Lower lobe of right lung (tissue), 2 donors: ENCODE results near the gene ANGEL1. TPM values are rescaled to one million over a fixed set of nuclear protein-coding genes. Genes with fewer than 3 reads are reported as not detected.

Experiments used
- ATAC-seq, 2 donors: fragments of 200-7000 bp; cut with Tn5 transposase; one replicate each; pipeline ENCODE4 v1.9.1; 2020 to 2022; ENCODE audit warnings: mild to moderate bottlenecking in 2 of 2, moderate library complexity in 2 of 2
- DNase-seq: peaks from one replicate; pipeline ENCODE4 v3.0.0-alpha.2; 2020
- H3K27ac ChIP-seq: fragments of 200-600 bp; one replicate; pipeline ENCODE4 v1.8.0; 2022
- H3K27me3 ChIP-seq: fragments of 200-600 bp; one replicate; pipeline ENCODE4 v1.8.0; 2022; ENCODE audit warnings: low read depth
- H3K36me3 ChIP-seq: fragments of 200-600 bp; one replicate; pipeline ENCODE4 v1.8.0; 2022; ENCODE audit warnings: mild to moderate bottlenecking
- H3K4me1 ChIP-seq: fragments of 200-600 bp; one replicate; pipeline ENCODE4 v1.8.0; 2022
- H3K4me3 ChIP-seq: fragments of 200-600 bp; one replicate; pipeline ENCODE4 v1.8.0; 2022; ENCODE audit warnings: mild to moderate bottlenecking
- H3K9me3 ChIP-seq: fragments of 200-600 bp; one replicate; pipeline ENCODE4 v1.8.0; 2022
- CTCF ChIP-seq: fragments of 200-600 bp; IDR thresholded peaks from one replicate; pipeline ENCODE4 v1.8.0; 2022; ENCODE audit warnings: antibody characterized with exemption, mild to moderate bottlenecking
- intact Hi-C: fragments of 100-400 bp; cut with DNase I; formaldehyde crosslinking; loops from one replicate; pipeline ENCODE4 v1.11.0; 2022
- long read RNA-seq: library from polyadenylated mRNA; unstranded; transcript quantifications from one replicate; pipeline ENCODE4 v2.0.0, GENCODE V29; 2021
- total RNA-seq: library from RNA; stranded (reverse); fragmentation: NEBNext Ultra II Directional; extraction: Animal tissue kit (Norgen Biotek cat#: 25700); gene quantifications from one replicate; pipeline ENCODE4 v1.2.1, GENCODE V29; 2021
- donor health status: DM: no; HTN: yes; CAD: no; lungs with severe emphysema.

Gene ANGEL1
- total RNA-seq = 28.9 TPM
- long read RNA-seq, full-length matches to known transcripts = 18 of 33 reads
- long read RNA-seq, partial matches to known transcripts = 4 of 33 reads
- long read RNA-seq, other reads (novel, unspliced or antisense) = 11 of 33 reads

GRCh38 chr14:76812422-76813383, at the start of gene ANGEL1:
TSS of gene ANGEL1 (minus strand) at chr14:76812882. CDS start at chr14:76812827, 55 bp downstream.
- peak; percentile 98 for DNase-seq
- Histone ChIP-seq H3K27ac (peak within 1 kb of the TSS; percentile 93), H3K9me3 (no peaks in the 10 kb centered on the region), H3K4me1 (peaks cover 25% of the 10 kb centered on the region), H3K27me3 (no peaks in the 10 kb centered on the region), H3K36me3 (peaks cover 13% of the 10 kb centered on the region), H3K4me3 (peak within 1 kb of the TSS; percentile 81)
- ATAC-seq = peak; percentile 97 to 98
- intact Hi-C loops = no loop called here
- no peak for TF ChIP-seq CTCF

DNA sequence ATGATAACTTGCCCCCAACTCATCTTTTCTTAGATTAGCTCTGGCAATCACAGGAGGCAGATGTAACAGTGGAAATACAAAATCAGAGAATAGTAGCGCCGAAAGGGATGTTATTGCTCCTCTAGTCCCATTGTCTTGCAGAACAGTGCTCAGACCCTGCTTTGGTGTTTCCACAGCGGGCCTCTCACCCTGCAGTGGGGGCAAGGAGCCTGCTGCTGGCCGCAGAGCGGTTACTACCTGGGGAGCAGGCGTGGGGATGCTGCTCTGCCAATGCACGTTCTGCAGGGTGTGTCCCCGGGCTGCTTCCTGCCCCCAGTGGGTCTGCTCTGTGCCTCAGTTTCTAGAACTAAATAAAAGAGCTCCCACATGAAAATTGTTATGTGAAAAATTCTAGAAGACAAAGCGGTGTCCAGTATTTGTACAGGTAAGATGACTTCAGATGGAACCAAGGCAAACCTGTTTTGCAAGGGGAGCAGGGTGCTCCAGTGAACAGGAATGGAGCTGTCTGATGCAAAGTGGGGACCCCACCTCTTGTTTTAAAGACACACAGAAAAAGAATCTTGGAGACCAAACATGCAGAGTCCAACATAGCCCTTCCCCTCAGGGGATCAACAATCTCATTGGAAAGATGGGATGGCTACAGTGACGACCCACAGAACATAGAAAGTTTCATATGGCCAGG, 49.0 kb upstream of the ANGEL1 start:
- intact Hi-C loops = no loop called here
- TF ChIP-seq CTCF = no peak
- no peak overlapping the region for H3K4me3 ChIP-seq
- no peaks in the 10 kb centered on the region for H3K27me3 ChIP-seq
- H3K4me1 ChIP-seq = peaks cover 26% of the 10 kb centered on the region
- H3K36me3 ChIP-seq = no peaks in the 10 kb centered on the region
- H3K27ac ChIP-seq = no peak overlapping the region
- DNase-seq (no peak), ATAC-seq (no peak)
- no peaks in the 10 kb centered on the region for H3K9me3 ChIP-seq

GRCh38 chr14:76856769-76857168, 44.1 kb upstream of the ANGEL1 start:
- intact Hi-C loops = no loop called here
- DNase-seq = no peak
- H3K27me3 ChIP-seq = no peaks in the 10 kb centered on the region
- ATAC-seq = no peak
- no peak overlapping the region for H3K27ac ChIP-seq
- H3K4me1 ChIP-seq = no peaks in the 10 kb centered on the region
- TF ChIP-seq CTCF = no peak
- H3K36me3 ChIP-seq = no peaks in the 10 kb centered on the region
- no peaks in the 10 kb centered on the region for H3K9me3 ChIP-seq
- H3K4me3 ChIP-seq = no peak overlapping the region

DNA sequence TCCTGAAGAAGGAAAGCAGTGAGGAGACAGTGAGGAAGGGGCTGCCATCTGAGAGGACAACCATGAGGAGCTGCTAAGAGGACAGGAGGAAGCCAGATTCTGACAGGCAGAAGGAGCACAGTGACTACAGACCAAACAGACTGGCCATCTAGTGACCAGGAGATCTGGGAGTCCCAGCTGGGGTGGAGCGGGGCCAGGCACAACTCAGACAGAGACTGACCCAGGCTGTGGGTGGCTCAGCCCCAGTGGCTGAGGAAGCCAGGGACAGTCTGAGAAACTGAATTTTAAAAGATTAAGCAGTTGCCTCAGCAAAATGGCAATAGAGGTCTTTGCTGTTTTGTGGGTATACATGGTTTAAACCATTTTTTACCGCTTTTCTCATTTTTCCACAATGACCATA, 42.4 kb upstream of the ANGEL1 start:
- intact Hi-C loops = no loop called here
- ATAC-seq (no peak), DNase-seq (no peak)
- H3K9me3 ChIP-seq = no peaks in the 10 kb centered on the region
- H3K4me1 ChIP-seq = no peaks in the 10 kb centered on the region
- H3K27me3 ChIP-seq = no peaks in the 10 kb centered on the region
- H3K4me3 ChIP-seq = no peak overlapping the region
- no peak overlapping the region for H3K27ac ChIP-seq
- no peaks in the 10 kb centered on the region for H3K36me3 ChIP-seq
- no peak for TF ChIP-seq CTCF

DNA sequence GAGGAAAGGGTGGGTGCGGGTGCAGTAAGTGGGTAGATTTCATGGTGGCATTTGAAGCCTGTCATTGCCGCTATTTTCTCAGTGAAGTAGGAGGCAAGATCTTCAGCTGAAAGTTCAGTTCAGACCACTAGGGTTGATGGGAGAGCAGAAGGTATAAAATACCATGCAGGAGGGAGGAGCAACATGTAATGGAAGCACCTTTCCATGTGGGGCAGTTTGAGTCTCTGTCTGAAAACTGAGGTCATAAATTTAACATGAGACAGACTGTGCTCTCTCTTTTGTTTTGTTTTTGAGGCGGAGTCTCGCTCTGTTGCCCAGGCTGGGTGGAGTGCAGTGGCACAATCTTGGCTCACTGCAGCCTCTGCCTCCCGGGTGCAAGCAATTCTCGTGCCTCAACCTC, 36.2 kb upstream of the ANGEL1 start:
- Histone ChIP-seq H3K27ac (no peak overlapping the region), H3K36me3 (no peaks in the 10 kb centered on the region), H3K4me3 (no peak overlapping the region), H3K27me3 (no peaks in the 10 kb centered on the region), H3K9me3 (no peaks in the 10 kb centered on the region), H3K4me1 (peaks cover 11% of the 10 kb centered on the region)
- no peak for TF ChIP-seq CTCF
- DNase-seq (no peak), ATAC-seq (no peak)
- intact Hi-C loops = no loop called here
